K562 (cell line): ENCODE results near the gene YOD1. TPM values are rescaled to one million over a fixed set of nuclear protein-coding genes. Genes with fewer than 3 reads are reported as not detected.

Source experiments
- BHLHE40 ChIP-seq: IDR thresholded peaks from 2 replicates; pipeline ENCODE4 v1.6.1; 2011; ENCODE audit warnings: low read length, improper control_type of control experiment
- BMI1 ChIP-seq: fragments of 150-350 bp; IDR thresholded peaks from 2 replicates; pipeline ENCODE4 v1.6.1; 2014; ENCODE audit warnings: low read length
- CAMTA2 ChIP-seq: fragments of 250-450 bp; sonication (Bioruptor Pico); conservative IDR thresholded peaks from 2 replicates; pipeline ENCODE4 v1.5.1; 2022
- CBFB ChIP-seq: sonication (generic); formaldehyde crosslinking; IDR thresholded peaks from 2 replicates; pipeline ENCODE4 v1.4.0; 2020; ENCODE audit warnings: mild to moderate bottlenecking, missing genetic modification reagents
- CBX2 ChIP-seq: fragments of 200-600 bp; sonication (generic); IDR thresholded peaks from one replicate; pipeline ENCODE4 v1.6.1; 2012; ENCODE audit warnings: mild to moderate bottlenecking, low read length, inconsistent platforms; ENCODE audit not compliant: insufficient read depth, poor library complexity, severe bottlenecking
- DIDO1 ChIP-seq: fragments of 450-650 bp; IDR thresholded peaks from 2 replicates; pipeline ENCODE4 v1.6.1; 2016; ENCODE audit warnings: low read depth, missing biosample characterization, missing genetic modification characterization
- ELF4 ChIP-seq: fragments of 450-650 bp; formaldehyde crosslinking; IDR thresholded peaks from 2 replicates; pipeline ENCODE4 v1.4.0; 2022; ENCODE audit warnings: missing genetic modification characterization
- ETV5 ChIP-seq: sonication (generic); formaldehyde crosslinking; IDR thresholded peaks from 2 replicates; pipeline ENCODE4 v1.4.0; 2020; ENCODE audit warnings: low read depth, mild to moderate bottlenecking, missing genetic modification reagents
- GABPB2 ChIP-seq: fragments of 250-450 bp; sonication (Bioruptor Pico); conservative IDR thresholded peaks from 2 replicates; pipeline ENCODE4 v1.5.1; 2021; ENCODE audit warnings: mild to moderate bottlenecking
- HMG20B ChIP-seq: fragments of 250-450 bp; sonication (Bioruptor Pico); IDR thresholded peaks from 2 replicates; pipeline ENCODE4 v1.5.0; 2021; ENCODE audit warnings: mild to moderate bottlenecking
- NR2C1 ChIP-seq, 2 experiments: fragments of 450-650 bp; IDR thresholded peaks; 2 replicates each; pipeline ENCODE4 v1.6.1; 2017; ENCODE audit warnings: mild to moderate bottlenecking in 2 of 2, antibody characterized with exemption in 1 of 2, inconsistent platforms in 1 of 2, missing compliant biosample characterization in 1 of 2, missing genetic modification characterization in 1 of 2
- POLR2AphosphoS2 ChIP-seq: IDR thresholded peaks from 2 replicates; pipeline ENCODE4 v1.6.1; 2012; ENCODE audit warnings: low read length, improper control_type of control experiment
- SPI1 ChIP-seq: IDR thresholded peaks from 2 replicates; pipeline ENCODE4 v1.6.1; 2011; ENCODE audit warnings: low read depth, low read length, control low read depth, borderline replicate concordance
- ZNF174 ChIP-seq: fragments of 250-450 bp; sonication (Bioruptor Pico); IDR thresholded peaks from 2 replicates; pipeline ENCODE4 v1.4.0; 2020; ENCODE audit warnings: mild to moderate bottlenecking
- ZNF699 ChIP-seq: fragments of 250-450 bp; sonication (Bioruptor Pico); IDR thresholded peaks from 2 replicates; pipeline ENCODE4 v1.8.0; 2021; ENCODE audit warnings: mild to moderate bottlenecking, moderate library complexity; ENCODE audit not compliant: insufficient replicate concordance
- polyA plus RNA-seq, 8 experiments: library from polyadenylated mRNA; depleted of rRNA in 4 of 8; stranded (reverse) in 5 of 8; unstranded in 3 of 8; fragments of >200 nt; fragmentation: Nextera tagmentation in 2 of 8; fragmentation: Illumina TruSeq in 1 of 8; extraction: Ambion mirVana in 2 of 8; extraction: Trizol in 1 of 8; gene quantifications; 2 replicates each; pipeline versions ENCODE4 v1.2.1 to v1.2.3, GENCODE V29; 2011 to 2014; ENCODE audit warnings: inconsistent platforms in 1 of 8, missing spikeins in 1 of 8
- total RNA-seq, 7 experiments: library from RNA; depleted of rRNA in 6 of 7; stranded (reverse); fragments of >200 nt in 6 of 7; fragmentation: Illumina TruSeq in 2 of 7; extraction: Trizol in 2 of 7; gene quantifications; 2 replicates each; pipeline versions ENCODE4 v1.2.1 to v1.2.3, GENCODE V29; 2011 to 2021; ENCODE audit warnings: low replicate concordance in 1 of 7
- TF ChIP-seq, protein P1 (sequence below): fragments of 250-450 bp; sonication (Bioruptor Pico); IDR thresholded peaks from 2 replicates; pipeline ENCODE4 v1.4.0; 2020; ENCODE audit warnings: mild to moderate bottlenecking, moderate library complexity
- TF ChIP-seq, protein P2 (sequence below): fragments of 450-650 bp; IDR thresholded peaks from 2 replicates; pipeline ENCODE4 v1.6.1; 2016
- TF ChIP-seq, protein P3 (sequence below): fragments of 450-650 bp; IDR thresholded peaks from 2 replicates; pipeline ENCODE4 v1.6.1; 2018; ENCODE audit not compliant: partially characterized antibody
- TF ChIP-seq, protein P4 (sequence below): fragments of 250-450 bp; sonication (Bioruptor Pico); IDR thresholded peaks from 2 replicates; pipeline ENCODE4 v1.8.0; 2022; ENCODE audit warnings: moderate library complexity, mild to moderate bottlenecking, inconsistent platforms

The YOD1 gene
- total and polyA plus RNA-seq, 9 of the 15 experiments (the other 6 are each of a cell fraction or from before 2014, with no cell fraction given): 18.2 to 78.1 (median 46.9) TPM

DNA sequence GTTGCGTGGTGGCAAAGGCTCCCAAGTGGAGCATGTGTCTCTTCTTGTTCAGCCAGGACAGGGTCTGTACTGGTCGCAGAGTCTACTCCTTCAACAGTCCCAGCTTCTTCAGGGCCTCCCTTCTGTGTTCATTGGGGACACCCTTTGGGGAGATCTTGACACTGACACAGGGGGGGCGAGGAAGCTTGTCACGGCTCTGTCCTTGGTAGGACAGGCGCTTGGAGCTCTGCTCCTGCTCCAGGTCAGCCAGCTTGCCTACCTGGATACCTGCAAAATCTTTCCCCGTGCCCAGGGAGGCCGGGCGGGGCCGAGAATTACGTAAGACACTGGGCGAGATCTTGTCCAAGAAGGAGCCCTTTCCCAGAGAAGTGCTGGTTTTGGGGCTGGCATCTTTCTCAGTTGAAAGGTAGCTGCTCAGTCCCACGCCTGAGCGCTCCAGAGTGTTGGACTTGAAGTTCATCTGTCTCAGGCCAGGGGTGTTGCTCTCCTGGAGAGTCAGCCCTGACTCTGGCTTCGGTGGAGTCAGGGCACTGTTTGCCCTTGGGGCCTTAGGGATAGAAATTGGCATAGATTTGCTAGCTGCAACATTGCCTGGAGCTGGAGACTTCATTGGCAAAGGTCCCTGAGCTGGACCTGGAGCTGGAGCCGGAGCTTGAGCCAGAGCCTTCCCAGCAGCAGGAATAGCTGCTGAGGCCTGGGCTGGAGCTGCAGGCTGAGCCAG, 29.0 kb downstream of the YOD1 start (continued):
- TF ChIP-seq, protein P1, sequence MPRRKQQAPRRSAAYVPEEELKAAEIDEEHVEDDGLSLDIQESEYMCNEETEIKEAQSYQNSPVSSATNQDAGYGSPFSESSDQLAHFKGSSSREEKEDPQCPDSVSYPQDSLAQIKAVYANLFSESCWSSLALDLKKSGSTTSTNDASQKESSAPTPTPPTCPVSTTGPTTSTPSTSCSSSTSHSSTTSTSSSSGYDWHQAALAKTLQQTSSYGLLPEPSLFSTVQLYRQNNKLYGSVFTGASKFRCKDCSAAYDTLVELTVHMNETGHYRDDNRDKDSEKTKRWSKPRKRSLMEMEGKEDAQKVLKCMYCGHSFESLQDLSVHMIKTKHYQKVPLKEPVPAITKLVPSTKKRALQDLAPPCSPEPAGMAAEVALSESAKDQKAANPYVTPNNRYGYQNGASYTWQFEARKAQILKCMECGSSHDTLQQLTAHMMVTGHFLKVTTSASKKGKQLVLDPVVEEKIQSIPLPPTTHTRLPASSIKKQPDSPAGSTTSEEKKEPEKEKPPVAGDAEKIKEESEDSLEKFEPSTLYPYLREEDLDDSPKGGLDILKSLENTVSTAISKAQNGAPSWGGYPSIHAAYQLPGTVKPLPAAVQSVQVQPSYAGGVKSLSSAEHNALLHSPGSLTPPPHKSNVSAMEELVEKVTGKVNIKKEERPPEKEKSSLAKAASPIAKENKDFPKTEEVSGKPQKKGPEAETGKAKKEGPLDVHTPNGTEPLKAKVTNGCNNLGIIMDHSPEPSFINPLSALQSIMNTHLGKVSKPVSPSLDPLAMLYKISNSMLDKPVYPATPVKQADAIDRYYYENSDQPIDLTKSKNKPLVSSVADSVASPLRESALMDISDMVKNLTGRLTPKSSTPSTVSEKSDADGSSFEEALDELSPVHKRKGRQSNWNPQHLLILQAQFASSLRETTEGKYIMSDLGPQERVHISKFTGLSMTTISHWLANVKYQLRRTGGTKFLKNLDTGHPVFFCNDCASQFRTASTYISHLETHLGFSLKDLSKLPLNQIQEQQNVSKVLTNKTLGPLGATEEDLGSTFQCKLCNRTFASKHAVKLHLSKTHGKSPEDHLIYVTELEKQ (CRISPR knock-in tag): no peak
- no peak for TF ChIP-seq ETV5 (CRISPR knock-in tag)
- TF ChIP-seq HMG20B (CRISPR knock-in tag): no peak
- TF ChIP-seq GABPB2: no peak
- TF ChIP-seq ZNF174 (CRISPR knock-in tag): no peak
- no peak for TF ChIP-seq ELF4
- no peak for TF ChIP-seq CAMTA2 (CRISPR knock-in tag)
- TF ChIP-seq, protein P2, sequence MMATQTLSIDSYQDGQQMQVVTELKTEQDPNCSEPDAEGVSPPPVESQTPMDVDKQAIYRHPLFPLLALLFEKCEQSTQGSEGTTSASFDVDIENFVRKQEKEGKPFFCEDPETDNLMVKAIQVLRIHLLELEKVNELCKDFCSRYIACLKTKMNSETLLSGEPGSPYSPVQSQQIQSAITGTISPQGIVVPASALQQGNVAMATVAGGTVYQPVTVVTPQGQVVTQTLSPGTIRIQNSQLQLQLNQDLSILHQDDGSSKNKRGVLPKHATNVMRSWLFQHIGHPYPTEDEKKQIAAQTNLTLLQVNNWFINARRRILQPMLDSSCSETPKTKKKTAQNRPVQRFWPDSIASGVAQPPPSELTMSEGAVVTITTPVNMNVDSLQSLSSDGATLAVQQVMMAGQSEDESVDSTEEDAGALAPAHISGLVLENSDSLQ: no peak
- no peak; the same call in 1 of the 2 replicates for TF ChIP-seq BHLHE40
- TF ChIP-seq POLR2AphosphoS2: no peak
- no peak for TF ChIP-seq BMI1
- TF ChIP-seq, protein P3, sequence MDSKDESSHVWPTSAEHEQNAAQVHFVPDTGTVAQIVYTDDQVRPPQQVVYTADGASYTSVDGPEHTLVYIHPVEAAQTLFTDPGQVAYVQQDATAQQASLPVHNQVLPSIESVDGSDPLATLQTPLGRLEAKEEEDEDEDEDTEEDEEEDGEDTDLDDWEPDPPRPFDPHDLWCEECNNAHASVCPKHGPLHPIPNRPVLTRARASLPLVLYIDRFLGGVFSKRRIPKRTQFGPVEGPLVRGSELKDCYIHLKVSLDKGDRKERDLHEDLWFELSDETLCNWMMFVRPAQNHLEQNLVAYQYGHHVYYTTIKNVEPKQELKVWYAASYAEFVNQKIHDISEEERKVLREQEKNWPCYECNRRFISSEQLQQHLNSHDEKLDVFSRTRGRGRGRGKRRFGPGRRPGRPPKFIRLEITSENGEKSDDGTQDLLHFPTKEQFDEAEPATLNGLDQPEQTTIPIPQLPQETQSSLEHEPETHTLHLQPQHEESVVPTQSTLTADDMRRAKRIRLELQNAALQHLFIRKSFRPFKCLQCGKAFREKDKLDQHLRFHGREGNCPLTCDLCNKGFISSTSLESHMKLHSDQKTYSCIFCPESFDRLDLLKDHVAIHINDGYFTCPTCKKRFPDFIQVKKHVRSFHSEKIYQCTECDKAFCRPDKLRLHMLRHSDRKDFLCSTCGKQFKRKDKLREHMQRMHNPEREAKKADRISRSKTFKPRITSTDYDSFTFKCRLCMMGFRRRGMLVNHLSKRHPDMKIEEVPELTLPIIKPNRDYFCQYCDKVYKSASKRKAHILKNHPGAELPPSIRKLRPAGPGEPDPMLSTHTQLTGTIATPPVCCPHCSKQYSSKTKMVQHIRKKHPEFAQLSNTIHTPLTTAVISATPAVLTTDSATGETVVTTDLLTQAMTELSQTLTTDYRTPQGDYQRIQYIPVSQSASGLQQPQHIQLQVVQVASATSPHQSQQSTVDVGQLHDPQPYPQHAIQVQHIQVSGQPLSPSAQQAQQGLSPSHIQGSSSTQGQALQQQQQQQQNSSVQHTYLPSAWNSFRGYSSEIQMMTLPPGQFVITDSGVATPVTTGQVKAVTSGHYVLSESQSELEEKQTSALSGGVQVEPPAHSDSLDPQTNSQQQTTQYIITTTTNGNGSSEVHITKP: no peak
- no peak for TF ChIP-seq CBFB (CRISPR knock-in tag)
- TF ChIP-seq DIDO1 (tag): no peak
- no peak for TF ChIP-seq NR2C1 (IDR thresholded peaks at IDR 0.05)
- TF ChIP-seq NR2C1 (tag; IDR thresholded peaks at IDR 0.05): no peak
- TF ChIP-seq CBX2: no peak
- TF ChIP-seq SPI1: no peak
- TF ChIP-seq, protein P4, sequence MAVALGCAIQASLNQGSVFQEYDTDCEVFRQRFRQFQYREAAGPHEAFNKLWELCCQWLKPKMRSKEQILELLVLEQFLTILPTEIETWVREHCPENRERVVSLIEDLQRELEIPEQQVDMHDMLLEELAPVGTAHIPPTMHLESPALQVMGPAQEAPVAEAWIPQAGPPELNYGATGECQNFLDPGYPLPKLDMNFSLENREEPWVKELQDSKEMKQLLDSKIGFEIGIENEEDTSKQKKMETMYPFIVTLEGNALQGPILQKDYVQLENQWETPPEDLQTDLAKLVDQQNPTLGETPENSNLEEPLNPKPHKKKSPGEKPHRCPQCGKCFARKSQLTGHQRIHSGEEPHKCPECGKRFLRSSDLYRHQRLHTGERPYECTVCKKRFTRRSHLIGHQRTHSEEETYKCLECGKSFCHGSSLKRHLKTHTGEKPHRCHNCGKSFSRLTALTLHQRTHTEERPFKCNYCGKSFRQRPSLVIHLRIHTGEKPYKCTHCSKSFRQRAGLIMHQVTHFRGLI (CRISPR knock-in tag): no peak
- TF ChIP-seq ZNF699 (CRISPR knock-in tag): no peak
